Measurements from ENCODE around the gene LYRM4. TPM values are rescaled to one million over a fixed set of nuclear protein-coding genes. Genes with fewer than 3 reads are reported as not detected.
A peak's percentile ranks its signal among the peaks of the same experiment; 100 is the strongest.

The LYRM4 gene
- total and polyA plus RNA-seq, 9 of the 15 experiments (the other 6 are each of a cell fraction or from before 2014, with no cell fraction given), result 24.2 to 69.4 (median 41.8) TPM

DNA sequence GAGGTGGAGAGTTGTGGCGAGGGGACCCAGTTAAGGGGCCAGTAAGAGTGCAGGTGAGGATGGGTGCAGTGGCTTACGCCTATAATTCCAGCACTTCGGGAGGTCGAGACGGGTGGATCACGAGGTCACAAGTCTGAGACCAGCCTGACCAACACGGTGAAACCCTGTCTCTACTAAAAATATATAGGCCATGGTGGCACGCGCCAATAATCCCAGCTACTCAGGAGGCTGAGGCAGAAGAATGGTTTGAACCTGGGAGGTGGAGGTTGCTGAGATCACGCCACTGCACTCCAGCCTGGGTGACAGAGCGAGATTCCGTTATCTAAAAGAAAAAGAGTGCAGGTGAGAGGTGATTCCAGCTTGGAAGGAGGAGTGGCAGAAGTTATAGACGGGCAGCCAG lies 147.7 kb downstream of the LYRM4 start:
- no peak for DNase-seq (ENCODE audit: extremely low read depth in 1 of 4, low spot score in 3 of 4)
- H2AFZ ChIP-seq (ENCODE audit: low read depth, low read length), result no peak overlapping the region
- no peak overlapping the region for H3K4me2 ChIP-seq (ENCODE audit: insufficient read depth, low read length)
- H3K27ac ChIP-seq (ENCODE audit: extremely low read depth, low read depth, low read length), result no peak overlapping the region
- H3K4me1 ChIP-seq (replicated peaks in 1 of 2; ENCODE audit: control insufficient read depth in 2 of 2, insufficient read depth in 2 of 2, low read length in 2 of 2), result peaks cover 0 to 2% of the 10 kb centered on the region in 2 experiments; a peak in 2 of 5 replicates
- TF ChIP-seq ZNF764 (CRISPR knock-in tag; IDR thresholded peaks at IDR 0.05; ENCODE audit: low read depth), result no peak
- no peak for TF ChIP-seq ZNF830 (CRISPR knock-in tag; IDR thresholded peaks at IDR 0.05)
- no peak for ATAC-seq
- no TSS peak for BruUV-seq (replicated peaks)
- H3K9me1 ChIP-seq (ENCODE audit: control insufficient read depth, insufficient read depth, low read length), result no peaks in the 10 kb centered on the region
- ChIA-PET CTCF (ENCODE audit: low intra/inter-chr PET ratio) (no interaction called here), POLR2A (interaction anchor here (0.6 to 1.2 kb wide), 4 partner anchors 12 to 599 kb away, joined by 3 to 5 read pairs (median 3); no protein-coding TSS in a partner anchor)
- intact Hi-C loops (cut with micrococcal nuclease) (no loop called here), in situ Hi-C loops (cut with MboI) (no loop called here)
- no peak for FAIRE-seq
- no peaks in the 10 kb centered on the region for H3K27me3 ChIP-seq (ENCODE audit: control insufficient read depth in 2 of 2, insufficient read depth in 2 of 2, low read length in 2 of 2)
- H3K4me3 ChIP-seq, result no peak overlapping the region
- WGBS (ENCODE audit: insufficient coverage, low coverage, missing lambda C conversion rate), result 85% methylated on average over 13 of the region's 13 CpGs
- H3K9me3 ChIP-seq (replicated peaks; ENCODE audit: control insufficient read depth, insufficient read depth, low read depth, low read length), result no peaks in the 10 kb centered on the region
- peaks cover 14% of the 10 kb centered on the region for H4K20me1 ChIP-seq (replicated peaks; ENCODE audit: control insufficient read depth, insufficient read depth, low read length)
- H3K9ac ChIP-seq (ENCODE audit: insufficient read depth in 1 of 2, low read depth in 2 of 2, low read length in 2 of 2), result no peak overlapping the region
- peaks cover 12% of the 10 kb centered on the region; the same call in 2 of the 3 replicates for H3K36me3 ChIP-seq (ENCODE audit: control insufficient read depth, insufficient read depth, low read length)
- H3K79me2 ChIP-seq (ENCODE audit: control insufficient read depth, insufficient read depth, low read length), result no peaks in the 10 kb centered on the region

- no peak overlapping the region for H3K4me3 ChIP-seq
- BruUV-seq (replicated peaks), result no TSS peak
- no peaks in the 10 kb centered on the region for H3K79me2 ChIP-seq (ENCODE audit: control insufficient read depth, insufficient read depth, low read length)
- no peaks in the 10 kb centered on the region for H3K9me1 ChIP-seq (ENCODE audit: control insufficient read depth, insufficient read depth, low read length)
- intact Hi-C loops (cut with micrococcal nuclease) (no loop called here), in situ Hi-C loops (cut with MboI) (no loop called here)
- TF ChIP-seq MAFG (tag; conservative IDR thresholded peaks at IDR 0.05) (0 out of 2 replicates have a peak, but pooled peaks have one; percentile 20), FOSL1 (tag; conservative IDR thresholded peaks at IDR 0.05) (peak; percentile 77), ELF1 (tag; IDR thresholded peaks at IDR 0.05) (no peak), PBX2 (CRISPR knock-in tag; IDR thresholded peaks at IDR 0.05; ENCODE audit: low read depth) (no peak), PBX2 (tag; conservative IDR thresholded peaks at IDR 0.05; ENCODE audit: low read depth) (peak; percentile 22; the same call in 1 of the 2 replicates), MEIS2 (IDR thresholded peaks at IDR 0.05; ENCODE audit: partially characterized antibody) (peak; percentile 45)
- 86% methylated on average over 17 of the region's 17 CpGs for WGBS (ENCODE audit: insufficient coverage, low coverage, missing lambda C conversion rate)
- peaks cover 0 to 2% of the 10 kb centered on the region in 2 experiments; a peak in 2 of 5 replicates for H3K4me1 ChIP-seq (replicated peaks in 1 of 2; ENCODE audit: control insufficient read depth in 2 of 2, insufficient read depth in 2 of 2, low read length in 2 of 2)
- no peaks in the 10 kb centered on the region for H3K27me3 ChIP-seq (ENCODE audit: control insufficient read depth in 2 of 2, insufficient read depth in 2 of 2, low read length in 2 of 2)
- no peak overlapping the region for H2AFZ ChIP-seq (ENCODE audit: low read depth, low read length)
- DNase-seq (ENCODE audit: extremely low read depth in 1 of 4, low spot score in 3 of 4) (peak in 1 of 4 experiments; percentile 16), ATAC-seq (no peak), FAIRE-seq (no peak)
- H4K20me1 ChIP-seq (replicated peaks; ENCODE audit: control insufficient read depth, insufficient read depth, low read length), result peaks cover 14% of the 10 kb centered on the region
- H3K9ac ChIP-seq (ENCODE audit: insufficient read depth in 1 of 2, low read depth in 2 of 2, low read length in 2 of 2), result no peak overlapping the region
- CTCF ChIA-PET (ENCODE audit: low intra/inter-chr PET ratio), result no interaction called here
- H3K27ac ChIP-seq (ENCODE audit: extremely low read depth, low read depth, low read length), result no peak overlapping the region
- POLR2A ChIA-PET, result interaction anchor here (0.6 to 1.2 kb wide), 5 partner anchors 9 to 598 kb away, joined by 3 to 5 read pairs (median 3); no protein-coding TSS in a partner anchor
- no peak overlapping the region for H3K4me2 ChIP-seq (ENCODE audit: insufficient read depth, low read length)
- H3K36me3 ChIP-seq (ENCODE audit: control insufficient read depth, insufficient read depth, low read length), result peaks cover 12% of the 10 kb centered on the region; the same call in 2 of the 3 replicates
- H3K9me3 ChIP-seq (replicated peaks; ENCODE audit: control insufficient read depth, insufficient read depth, low read depth, low read length), result no peaks in the 10 kb centered on the region
Measured at GRCh38 chr6:5112066-5112799, 148.5 kb downstream of the LYRM4 start.

All from K562 (cell line).